ENCODE measurements around the gene CYFIP2. TPM values are rescaled to one million over a fixed set of nuclear protein-coding genes. Genes with fewer than 3 reads are reported as not detected.

The CYFIP2 gene
- total RNA-seq, 1 donor from 2014 or later = 36.6 TPM

GRCh38 chr5:157300564-157300963 lies 34.6 kb downstream of the CYFIP2 start:
- intact Hi-C loops (cut with DNase I) = no loop called here
- H3K27me3 ChIP-seq (ENCODE audit: low read depth) = no peaks in the 10 kb centered on the region
- no peak for DNase-seq
- peaks cover 35% of the 10 kb centered on the region for H3K36me3 ChIP-seq
- no peak for TF ChIP-seq CTCF (IDR thresholded peaks at IDR 0.05)
- no peaks in the 10 kb centered on the region for H3K9me3 ChIP-seq
- no peaks in the 10 kb centered on the region for H3K4me1 ChIP-seq
- no peak for ATAC-seq
- no peak overlapping the region for H3K27ac ChIP-seq
- H3K4me3 ChIP-seq = no peak overlapping the region

- no peak overlapping the region for H3K27ac ChIP-seq
- TF ChIP-seq CTCF (IDR thresholded peaks at IDR 0.05) = no peak
- intact Hi-C loops (cut with DNase I) = no loop called here
- no peaks in the 10 kb centered on the region for H3K27me3 ChIP-seq (ENCODE audit: low read depth)
- no peak overlapping the region for H3K4me3 ChIP-seq
- H3K9me3 ChIP-seq = no peaks in the 10 kb centered on the region
- ATAC-seq (no peak), DNase-seq (no peak)
- peaks cover 35% of the 10 kb centered on the region for H3K36me3 ChIP-seq
- no peaks in the 10 kb centered on the region for H3K4me1 ChIP-seq
Observed at GRCh38 chr5:157301066-157301465, 35.1 kb downstream of the CYFIP2 start.

- H3K36me3 ChIP-seq = peaks cover 28% of the 10 kb centered on the region
- H3K9me3 ChIP-seq = no peaks in the 10 kb centered on the region
- no peaks in the 10 kb centered on the region for H3K4me1 ChIP-seq
- DNase-seq = no peak
- no peak for TF ChIP-seq CTCF (IDR thresholded peaks at IDR 0.05)
- H3K27me3 ChIP-seq (ENCODE audit: low read depth) = no peaks in the 10 kb centered on the region
- H3K27ac ChIP-seq = no peak overlapping the region
- no peak overlapping the region for H3K4me3 ChIP-seq
- no peak for ATAC-seq
- intact Hi-C loops (cut with DNase I) = no loop called here
Observed at GRCh38 chr5:157303023-157303422, 37.1 kb downstream of the CYFIP2 start.

- no peak for ATAC-seq
- Histone ChIP-seq H3K4me3 (no peak overlapping the region), H3K4me1 (no peaks in the 10 kb centered on the region), H3K36me3 (peaks cover 28% of the 10 kb centered on the region), H3K9me3 (no peaks in the 10 kb centered on the region), H3K27ac (no peak overlapping the region), H3K27me3 (ENCODE audit: low read depth) (no peaks in the 10 kb centered on the region)
- intact Hi-C loops (cut with DNase I) = no loop called here
- no peak for TF ChIP-seq CTCF (IDR thresholded peaks at IDR 0.05)
- DNase-seq = no peak
Observed at GRCh38 chr5:157303667-157304327, 37.9 kb downstream of the CYFIP2 start.

- H3K27ac ChIP-seq = no peak overlapping the region
- no peaks in the 10 kb centered on the region for H3K4me1 ChIP-seq
- intact Hi-C loops (cut with DNase I) = no loop called here
- no peak overlapping the region for H3K4me3 ChIP-seq
- ATAC-seq = no peak
- H3K27me3 ChIP-seq (ENCODE audit: low read depth) = no peaks in the 10 kb centered on the region
- peaks cover 25% of the 10 kb centered on the region for H3K36me3 ChIP-seq
- no peaks in the 10 kb centered on the region for H3K9me3 ChIP-seq
- TF ChIP-seq CTCF (IDR thresholded peaks at IDR 0.05) = no peak
- no peak for DNase-seq
Observed at GRCh38 chr5:157306081-157306480, 40.2 kb downstream of the CYFIP2 start.

All from lower lobe of right lung (tissue), 2 donors.